Neural progenitor cell (in vitro differentiated cells): ENCODE results near the gene PTCD2.

Experiments
- CTCF ChIP-seq: fragments of 200-600 bp; sonication (generic); IDR thresholded peaks from 2 replicates; pipeline ENCODE4 v1.5.1; 2017; ENCODE audit warnings: antibody characterized with exemption, mild to moderate bottlenecking
- EZH2 ChIP-seq: fragments of 200-600 bp; sonication (generic); IDR thresholded peaks from 2 replicates; pipeline ENCODE4 v1.6.1; 2017; ENCODE audit warnings: antibody characterized with exemption, mild to moderate bottlenecking, moderate library complexity

- no peak for TF ChIP-seq CTCF
- no peak for TF ChIP-seq EZH2
These were observed 43.9 kb upstream of the PTCD2 start for GRCh38 chr5:72276219-72276752.
